ENCODE measurements around the gene FILIP1L. TPM values are rescaled to one million over a fixed set of nuclear protein-coding genes. Genes with fewer than 3 reads are reported as not detected.

FILIP1L gene
- total and polyA plus RNA-seq, 2 of the 13 experiments (the other 11 are each of a cell fraction or from before 2014, with no cell fraction given): 8.1 to 187 TPM

DNA sequence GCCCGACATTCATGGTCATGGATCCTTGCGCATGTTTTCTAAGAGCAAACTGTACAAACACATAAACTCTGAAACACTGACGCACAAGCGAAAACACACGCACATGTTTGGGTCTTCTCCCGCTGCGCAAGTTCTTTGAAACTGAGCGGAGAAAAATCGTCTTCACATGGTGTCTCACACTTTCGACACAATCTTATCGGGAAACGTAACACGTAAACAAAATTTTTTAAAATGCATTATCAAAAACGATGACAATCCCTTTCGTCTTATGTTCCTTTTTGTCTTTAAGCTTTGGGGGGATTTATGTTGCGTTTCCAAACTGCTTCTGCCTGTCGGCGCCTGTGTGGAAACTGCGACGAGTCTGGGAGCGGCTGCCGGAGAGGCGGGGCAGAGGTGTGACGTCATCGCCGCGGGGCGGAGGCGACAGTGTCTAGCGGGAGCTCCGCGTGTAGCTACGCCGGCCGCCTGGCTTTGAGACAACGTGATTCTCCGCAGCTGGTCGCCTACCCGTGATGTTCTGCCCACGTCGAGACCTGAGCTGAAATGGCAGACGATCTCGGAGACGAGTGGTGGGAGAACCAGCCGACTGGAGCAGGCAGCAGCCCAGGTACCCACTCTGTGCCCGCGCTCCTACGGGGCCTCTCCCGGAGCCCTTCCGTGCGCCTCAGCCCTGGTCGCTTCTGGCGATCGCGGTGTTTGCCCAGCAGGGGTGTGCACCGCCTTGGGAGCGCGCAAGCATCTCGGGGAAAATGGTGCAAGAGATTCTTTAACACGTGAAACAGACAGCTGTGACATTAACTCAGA lies 296.7 kb downstream of the FILIP1L start, which contains the start of gene CMSS1 (continued):
- TF ChIP-seq ZNF580 (CRISPR knock-in tag; IDR thresholded peaks at IDR 0.05; ENCODE audit: borderline replicate concordance, low read depth): peak; percentile 78; the same call in 1 of the 2 replicates
- TF ChIP-seq ZNF563 (CRISPR knock-in tag; IDR thresholded peaks at IDR 0.05): peak; percentile 63; the same call in 1 of the 2 replicates
- TF ChIP-seq, protein P1, sequence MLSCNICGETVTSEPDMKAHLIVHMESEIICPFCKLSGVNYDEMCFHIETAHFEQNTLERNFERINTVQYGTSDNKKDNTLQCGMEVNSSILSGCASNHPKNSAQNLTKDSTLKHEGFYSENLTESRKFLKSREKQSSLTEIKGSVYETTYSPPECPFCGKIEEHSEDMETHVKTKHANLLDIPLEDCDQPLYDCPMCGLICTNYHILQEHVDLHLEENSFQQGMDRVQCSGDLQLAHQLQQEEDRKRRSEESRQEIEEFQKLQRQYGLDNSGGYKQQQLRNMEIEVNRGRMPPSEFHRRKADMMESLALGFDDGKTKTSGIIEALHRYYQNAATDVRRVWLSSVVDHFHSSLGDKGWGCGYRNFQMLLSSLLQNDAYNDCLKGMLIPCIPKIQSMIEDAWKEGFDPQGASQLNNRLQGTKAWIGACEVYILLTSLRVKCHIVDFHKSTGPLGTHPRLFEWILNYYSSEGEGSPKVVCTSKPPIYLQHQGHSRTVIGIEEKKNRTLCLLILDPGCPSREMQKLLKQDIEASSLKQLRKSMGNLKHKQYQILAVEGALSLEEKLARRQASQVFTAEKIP (CRISPR knock-in tag; IDR thresholded peaks at IDR 0.05; ENCODE audit: borderline replicate concordance): no peak
- peak; percentile 67 for TF ChIP-seq HNF1B (CRISPR knock-in tag; IDR thresholded peaks at IDR 0.05)
- 0 out of 2 replicates have a peak, but pooled peaks have one; percentile 28 for TF ChIP-seq ESRRA (CRISPR knock-in tag; IDR thresholded peaks at IDR 0.05; ENCODE audit: low read depth)
- TF ChIP-seq ZNF501 (CRISPR knock-in tag; IDR thresholded peaks at IDR 0.05): peak; percentile 96
- 0 out of 2 replicates have a peak, but pooled peaks have one; percentile 70 for TF ChIP-seq SATB2 (CRISPR knock-in tag; IDR thresholded peaks at IDR 0.05)
- TF ChIP-seq ZNF75D (CRISPR knock-in tag; IDR thresholded peaks at IDR 0.05; ENCODE audit: borderline replicate concordance): no peak
- no peak for TF ChIP-seq ZNF589 (CRISPR knock-in tag; conservative IDR thresholded peaks at IDR 0.05)
- peak; percentile 75; the same call in 1 of the 2 replicates for TF ChIP-seq IRF2 (CRISPR knock-in tag; IDR thresholded peaks at IDR 0.05)
- TF ChIP-seq SRY (CRISPR knock-in tag; IDR thresholded peaks at IDR 0.05): no peak
- TF ChIP-seq, protein P2, sequence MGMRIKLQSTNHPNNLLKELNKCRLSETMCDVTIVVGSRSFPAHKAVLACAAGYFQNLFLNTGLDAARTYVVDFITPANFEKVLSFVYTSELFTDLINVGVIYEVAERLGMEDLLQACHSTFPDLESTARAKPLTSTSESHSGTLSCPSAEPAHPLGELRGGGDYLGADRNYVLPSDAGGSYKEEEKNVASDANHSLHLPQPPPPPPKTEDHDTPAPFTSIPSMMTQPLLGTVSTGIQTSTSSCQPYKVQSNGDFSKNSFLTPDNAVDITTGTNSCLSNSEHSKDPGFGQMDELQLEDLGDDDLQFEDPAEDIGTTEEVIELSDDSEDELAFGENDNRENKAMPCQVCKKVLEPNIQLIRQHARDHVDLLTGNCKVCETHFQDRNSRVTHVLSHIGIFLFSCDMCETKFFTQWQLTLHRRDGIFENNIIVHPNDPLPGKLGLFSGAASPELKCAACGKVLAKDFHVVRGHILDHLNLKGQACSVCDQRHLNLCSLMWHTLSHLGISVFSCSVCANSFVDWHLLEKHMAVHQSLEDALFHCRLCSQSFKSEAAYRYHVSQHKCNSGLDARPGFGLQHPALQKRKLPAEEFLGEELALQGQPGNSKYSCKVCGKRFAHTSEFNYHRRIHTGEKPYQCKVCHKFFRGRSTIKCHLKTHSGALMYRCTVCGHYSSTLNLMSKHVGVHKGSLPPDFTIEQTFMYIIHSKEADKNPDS (CRISPR knock-in tag; IDR thresholded peaks at IDR 0.05): 0 out of 2 replicates have a peak, but pooled peaks have one; percentile 30
- TF ChIP-seq ZNF569 (CRISPR knock-in tag; IDR thresholded peaks at IDR 0.05; ENCODE audit: borderline replicate concordance): no peak
- TF ChIP-seq JARID2 (CRISPR knock-in tag; IDR thresholded peaks at IDR 0.05; ENCODE audit: insufficient replicate concordance): no peak
- TF ChIP-seq NFYC (CRISPR knock-in tag; IDR thresholded peaks at IDR 0.05): no peak
- TF ChIP-seq ZNF205 (CRISPR knock-in tag; IDR thresholded peaks at IDR 0.05): peak; percentile 5; the same call in 1 of the 2 replicates
- TF ChIP-seq MBD4 (IDR thresholded peaks at IDR 0.05; ENCODE audit: borderline replicate concordance, low read length): no peak; the same call in 1 of the 2 replicates
- no peak for TF ChIP-seq ZNF570 (CRISPR knock-in tag; IDR thresholded peaks at IDR 0.05; ENCODE audit: borderline replicate concordance)
- no peak for TF ChIP-seq HNF4A (CRISPR knock-in tag; IDR thresholded peaks at IDR 0.05)
- TF ChIP-seq FOXK2 (IDR thresholded peaks at IDR 0.05): no peak; the same call in 1 of the 2 replicates
- no peak for TF ChIP-seq REXO4 (CRISPR knock-in tag; IDR thresholded peaks at IDR 0.05; ENCODE audit: borderline replicate concordance)
- no peak for TF ChIP-seq SP1 (IDR thresholded peaks at IDR 0.05)
- TF ChIP-seq SP1 (CRISPR knock-in tag; IDR thresholded peaks at IDR 0.05): peak; percentile 89
- TF ChIP-seq NCOA1 (CRISPR knock-in tag; IDR thresholded peaks at IDR 0.05): 0 out of 2 replicates have a peak, but pooled peaks have one; percentile 32
- peak; percentile 97 for TF ChIP-seq MYC (CRISPR knock-in tag; IDR thresholded peaks at IDR 0.05; ENCODE audit: borderline replicate concordance)
- peak; percentile 67; the same call in 1 of the 2 replicates for TF ChIP-seq ZNF331 (CRISPR knock-in tag; IDR thresholded peaks at IDR 0.05)

All from HepG2 (cell line).